Caco-2 (cell line): ENCODE results near the gene CCND2. TPM values are rescaled to one million over a fixed set of nuclear protein-coding genes. Genes with fewer than 3 reads are reported as not detected.
A peak's percentile ranks its signal among the peaks of the same experiment; 100 is the strongest.

Experiments
- BruUV-seq: library from RNA; stranded (reverse); fragments of 400-500 nt; replicated peaks from 2 replicates; lab custom pipeline; 2021; lab: Mats Ljungman, UMichigan
- CTCF ChIA-PET: fragments of 300-600 bp; sonication (Branson Sonifier 250); formaldehyde crosslinking; loops from one replicate; lab custom pipeline; 2022; ENCODE audit warnings: antibody characterized with exemption; lab: Charles Lee
- POLR2A ChIA-PET: fragments of 300-600 bp; sonication (Branson Sonifier 250); formaldehyde crosslinking; loops from one replicate; lab custom pipeline; 2022; ENCODE audit warnings: antibody characterized with exemption; lab: Charles Lee
- DNase-seq, 2 experiments: peaks; one replicate each; pipeline versions ENCODE4 v3.0.0 to v3.0.0-alpha.2; 2020 to 2022
- H3K27me3 ChIP-seq: replicated peaks from 2 replicates; pipeline ENCODE4 v1.6.0; 2011; ENCODE audit warnings: low read length; ENCODE audit not compliant: control insufficient read depth, insufficient read depth
- H3K36me3 ChIP-seq: 2 replicates; pipeline ENCODE4 v1.5.1; 2011; ENCODE audit warnings: low read length; ENCODE audit not compliant: control insufficient read depth, insufficient read depth
- H3K4me1 ChIP-seq: fragments of 250-450 bp; sonication (Bioruptor Pico); 2 replicates; pipeline ENCODE4 v1.5.1; 2020; ENCODE audit warnings: mild to moderate bottlenecking
- H3K4me3 ChIP-seq: 2 replicates; pipeline ENCODE4 v1.5.1; 2011; ENCODE audit warnings: low read depth, mild to moderate bottlenecking, control low read depth, low read length
- H3K9me3 ChIP-seq: fragments of 250-450 bp; sonication (Bioruptor Pico); 2 replicates; pipeline ENCODE4 v1.5.1; 2020; ENCODE audit warnings: mild to moderate bottlenecking, moderate library complexity
- H3K27ac Mint-ChIP-seq: one replicate; pipeline ENCODE4 v1.8.0; 2022; ENCODE audit warnings: mixed read lengths; ENCODE audit not compliant: unreplicated experiment
- H3K27me3 Mint-ChIP-seq: one replicate; pipeline ENCODE4 v1.8.0; 2022; ENCODE audit warnings: mixed read lengths; ENCODE audit not compliant: insufficient read depth, unreplicated experiment
- H3K36me3 Mint-ChIP-seq: one replicate; pipeline ENCODE4 v1.8.0; 2022; ENCODE audit warnings: mild to moderate bottlenecking, mixed read lengths; ENCODE audit not compliant: insufficient read depth, unreplicated experiment
- H3K4me1 Mint-ChIP-seq: one replicate; pipeline ENCODE4 v1.8.0; 2022; ENCODE audit warnings: low read depth, mixed read lengths; ENCODE audit not compliant: unreplicated experiment
- H3K4me3 Mint-ChIP-seq: one replicate; pipeline ENCODE4 v1.8.0; 2022; ENCODE audit warnings: mild to moderate bottlenecking, moderate library complexity, mixed read lengths; ENCODE audit not compliant: unreplicated experiment
- H3K9me3 Mint-ChIP-seq: one replicate; pipeline ENCODE4 v1.8.0; 2022; ENCODE audit warnings: mixed read lengths; ENCODE audit not compliant: unreplicated experiment
- intact Hi-C: fragments of 100-400 bp; cut with micrococcal nuclease; formaldehyde crosslinking; loops from one replicate; pipeline ENCODE4 v1.10.0; 2022; ENCODE audit not compliant: unreplicated experiment
- total RNA-seq: library from RNA; stranded (reverse); gene quantifications from 2 replicates; pipeline ENCODE4 v1.2.3, GENCODE V29; 2022
- TF ChIP-seq, protein P1 (sequence below), 2 experiments: fragments of 200-600 bp in 1 of 2; IDR thresholded peaks; 1 replicate in 1 of 2; 2 replicates in 1 of 2; pipeline versions ENCODE4 v1.5.1 to v1.8.0; 2011 to 2022; ENCODE audit warnings: antibody characterized with exemption in 1 of 2, control low read depth in 1 of 2, inconsistent platforms in 1 of 2, low read depth in 1 of 2, low read length in 1 of 2, mild to moderate bottlenecking in 1 of 2, moderate library complexity in 1 of 2; ENCODE audit not compliant: insufficient read depth in 1 of 2, severe bottlenecking in 1 of 2, unreplicated experiment in 1 of 2

Gene CCND2
- total RNA-seq, 1 experiment from 2014 or later, result 145 TPM

DNA sequence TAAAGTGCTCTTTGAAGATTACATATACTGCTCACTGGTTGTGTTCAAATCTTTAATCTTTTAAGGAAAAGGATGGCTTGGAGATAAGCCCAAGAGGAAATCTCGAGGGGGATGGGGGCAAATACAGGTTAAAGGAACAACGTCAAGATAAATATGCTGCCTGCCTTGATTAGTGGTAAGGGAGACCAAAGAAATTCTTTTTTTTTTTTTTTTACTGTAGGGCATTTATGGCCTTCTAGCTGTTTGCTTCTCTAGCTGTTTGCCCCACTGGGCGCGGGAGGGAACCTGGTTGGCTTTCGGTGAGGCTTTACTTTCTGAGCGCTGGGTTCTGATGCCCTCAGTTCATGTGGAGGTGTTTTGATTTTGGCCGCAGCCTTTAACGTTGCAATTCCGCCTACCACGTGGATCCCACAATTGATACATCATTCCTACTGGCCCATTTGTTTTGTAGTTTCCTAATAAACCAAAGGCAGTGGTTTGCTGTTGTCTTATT, 5.7 kb downstream of the CCND2 start:
- Mint-ChIP-seq H3K9me3 (no peaks in the 10 kb centered on the region), H3K36me3 (peaks cover 60% of the 10 kb centered on the region), H3K27me3 (peaks cover 15% of the 10 kb centered on the region), H3K4me1 (peaks cover 45% of the 10 kb centered on the region), H3K4me3 (peak overlapping the region; percentile 37), H3K27ac (no peak overlapping the region)
- Histone ChIP-seq H3K27me3 (peaks cover 4% of the 10 kb centered on the region), H3K9me3 (no peaks in the 10 kb centered on the region), H3K4me3 (no peak overlapping the region), H3K4me1 (peaks cover 35% of the 10 kb centered on the region), H3K36me3 (no peaks in the 10 kb centered on the region)
- no TSS peak for BruUV-seq
- ChIA-PET CTCF (interaction anchor here (0.6 to 3.9 kb wide), 3 partner anchors 25 to 395 kb away, joined by 3 to 93 read pairs (median 47); no protein-coding TSS in a partner anchor), POLR2A (interaction anchor here (0.6 to 1.0 kb wide), 4 partner anchors 31 to 406 kb away, joined by 3 to 7 read pairs (median 5); no protein-coding TSS in a partner anchor)
- TF ChIP-seq, protein P1, sequence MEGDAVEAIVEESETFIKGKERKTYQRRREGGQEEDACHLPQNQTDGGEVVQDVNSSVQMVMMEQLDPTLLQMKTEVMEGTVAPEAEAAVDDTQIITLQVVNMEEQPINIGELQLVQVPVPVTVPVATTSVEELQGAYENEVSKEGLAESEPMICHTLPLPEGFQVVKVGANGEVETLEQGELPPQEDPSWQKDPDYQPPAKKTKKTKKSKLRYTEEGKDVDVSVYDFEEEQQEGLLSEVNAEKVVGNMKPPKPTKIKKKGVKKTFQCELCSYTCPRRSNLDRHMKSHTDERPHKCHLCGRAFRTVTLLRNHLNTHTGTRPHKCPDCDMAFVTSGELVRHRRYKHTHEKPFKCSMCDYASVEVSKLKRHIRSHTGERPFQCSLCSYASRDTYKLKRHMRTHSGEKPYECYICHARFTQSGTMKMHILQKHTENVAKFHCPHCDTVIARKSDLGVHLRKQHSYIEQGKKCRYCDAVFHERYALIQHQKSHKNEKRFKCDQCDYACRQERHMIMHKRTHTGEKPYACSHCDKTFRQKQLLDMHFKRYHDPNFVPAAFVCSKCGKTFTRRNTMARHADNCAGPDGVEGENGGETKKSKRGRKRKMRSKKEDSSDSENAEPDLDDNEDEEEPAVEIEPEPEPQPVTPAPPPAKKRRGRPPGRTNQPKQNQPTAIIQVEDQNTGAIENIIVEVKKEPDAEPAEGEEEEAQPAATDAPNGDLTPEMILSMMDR (IDR thresholded peaks at IDR 0.05; ENCODE audit: insufficient read depth in 1 of 2, low read depth in 1 of 2, low read length in 1 of 2, severe bottlenecking in 1 of 2, unreplicated experiment in 1 of 2), result no peak
- intact Hi-C loops, result no loop called here
- DNase-seq, result peak in 1 of 2 experiments; percentile 17

DNA sequence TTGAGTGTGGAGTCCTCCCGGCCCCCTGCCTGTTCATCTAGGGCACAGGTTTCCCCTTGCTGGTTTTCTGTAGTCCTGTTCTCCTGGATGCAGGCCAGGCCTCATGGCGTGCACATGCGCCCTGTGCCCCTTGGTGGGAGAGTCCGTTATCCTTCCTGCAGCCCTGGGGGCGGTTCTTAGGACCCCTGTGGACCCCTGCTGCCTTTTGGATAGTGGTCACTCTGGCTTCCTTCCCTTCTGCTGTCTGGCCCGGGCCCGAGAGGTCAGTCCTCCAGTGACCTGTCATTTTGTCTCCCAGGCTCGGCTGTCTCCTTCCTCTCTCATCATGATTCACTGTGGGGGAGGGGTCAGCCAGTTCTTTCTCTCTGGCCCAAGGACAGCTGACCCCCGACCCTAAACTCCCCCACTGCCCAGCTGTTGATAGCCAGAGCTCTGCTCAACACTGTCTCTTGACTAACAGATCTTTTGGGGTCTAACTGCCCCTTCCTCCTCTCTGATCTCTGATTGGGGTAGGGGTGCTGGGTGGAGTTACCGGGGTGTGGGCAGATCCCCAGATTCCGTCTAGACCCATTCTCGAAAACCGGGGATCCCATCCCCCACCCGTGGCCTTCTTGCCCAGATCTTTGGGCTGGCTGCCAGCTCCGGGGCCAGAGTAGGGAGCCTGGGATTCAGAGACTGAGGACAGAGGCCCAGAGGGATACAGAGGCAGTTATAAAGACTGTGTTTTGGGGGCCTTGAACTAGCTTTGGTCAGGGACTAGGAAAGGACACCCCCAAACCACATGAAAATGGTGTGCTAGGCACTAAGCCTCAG, 7.0 kb downstream of the CCND2 start:
- ChIA-PET POLR2A (no interaction called here), CTCF (no interaction called here)
- H3K27me3 Mint-ChIP-seq, result peaks cover 7% of the 10 kb centered on the region
- H3K9me3 Mint-ChIP-seq, result no peaks in the 10 kb centered on the region
- Histone ChIP-seq H3K36me3 (no peaks in the 10 kb centered on the region), H3K4me1 (peaks cover 35% of the 10 kb centered on the region), H3K4me3 (no peak overlapping the region), H3K27me3 (no peaks in the 10 kb centered on the region), H3K9me3 (no peaks in the 10 kb centered on the region)
- H3K4me1 Mint-ChIP-seq, result peaks cover 39% of the 10 kb centered on the region
- H3K27ac Mint-ChIP-seq, result no peak overlapping the region
- peaks cover 60% of the 10 kb centered on the region for H3K36me3 Mint-ChIP-seq
- DNase-seq, result no peak
- no TSS peak for BruUV-seq
- intact Hi-C loops, result no loop called here
- no peak overlapping the region for H3K4me3 Mint-ChIP-seq
- TF ChIP-seq, protein P1 (IDR thresholded peaks at IDR 0.05; ENCODE audit: insufficient read depth in 1 of 2, low read depth in 1 of 2, low read length in 1 of 2, severe bottlenecking in 1 of 2, unreplicated experiment in 1 of 2), result no peak

DNA sequence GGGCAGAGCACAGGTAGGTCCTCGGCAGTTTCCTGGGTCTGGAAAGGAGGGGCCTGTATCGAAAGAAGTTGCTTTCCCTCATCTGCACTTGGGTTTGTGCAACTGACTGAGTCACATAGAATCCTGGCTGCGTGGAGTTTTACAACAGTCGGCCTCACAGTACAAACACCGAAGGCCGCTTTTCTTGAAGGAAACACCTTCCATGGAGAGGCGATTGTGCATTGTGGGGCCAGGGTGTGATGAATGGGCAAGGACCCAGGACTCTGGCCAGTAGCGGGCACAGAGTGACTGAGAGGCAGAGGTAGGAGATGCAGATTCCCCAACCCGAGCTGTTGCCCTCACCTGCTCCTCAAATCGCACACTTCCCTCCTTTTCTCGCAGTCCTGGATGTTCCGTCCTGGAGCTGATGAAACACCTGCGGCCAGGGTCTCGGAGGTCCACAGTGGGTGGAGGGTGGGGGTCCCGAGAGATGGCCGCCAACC, 7.7 kb downstream of the CCND2 start:
- H3K36me3 Mint-ChIP-seq, result peaks cover 60% of the 10 kb centered on the region
- Histone ChIP-seq H3K4me3 (no peak overlapping the region), H3K4me1 (peaks cover 31% of the 10 kb centered on the region), H3K36me3 (no peaks in the 10 kb centered on the region), H3K27me3 (no peaks in the 10 kb centered on the region), H3K9me3 (no peaks in the 10 kb centered on the region)
- ChIA-PET CTCF (no interaction called here), POLR2A (no interaction called here)
- peaks cover 33% of the 10 kb centered on the region for H3K4me1 Mint-ChIP-seq
- intact Hi-C loops, result no loop called here
- TF ChIP-seq, protein P1 (IDR thresholded peaks at IDR 0.05; ENCODE audit: insufficient read depth in 1 of 2, low read depth in 1 of 2, low read length in 1 of 2, severe bottlenecking in 1 of 2, unreplicated experiment in 1 of 2), result no peak
- H3K27ac Mint-ChIP-seq, result no peak overlapping the region
- no TSS peak for BruUV-seq
- no peak for DNase-seq
- peaks cover under 1% of the 10 kb centered on the region for H3K27me3 Mint-ChIP-seq
- no peaks in the 10 kb centered on the region for H3K9me3 Mint-ChIP-seq
- no peak overlapping the region for H3K4me3 Mint-ChIP-seq
